Activated gamma-delta T cell (primary cell): ENCODE data around the gene PNPO.

ENCODE experiments used
- DNase-seq: peaks from one replicate; lab custom pipeline; 2025; lab: John Stamatoyannopoulos, UW

The PNPO gene

GRCh38 chr17:47998044-47998443, 56.7 kb downstream of the PNPO start:
- no peak for DNase-seq
